Embryonic facial prominence (tissue), 1 donor: ENCODE measurements around the gene OR1F1.
"Not testable (repeated sequence)": the region's sequence is repeated elsewhere in the genome, so short reads cannot be mapped to it uniquely, and the experiment has no call there.

Source experiments
- DNase-seq: peaks from one replicate; pipeline ENCODE4 v3.0.0-alpha.2; 2016; ENCODE audit errors: extremely low spot score

Gene OR1F1

GRCh38 chr16:3173892-3174617, 13.9 kb upstream of the OR1F1 start:
- no peak for DNase-seq

- DNase-seq, result no peak
These were observed 13.3 kb upstream of the OR1F1 start for GRCh38 chr16:3174618-3175148.

GRCh38 chr16:3175157-3176093, 12.6 kb upstream of the OR1F1 start:
- no peak for DNase-seq

GRCh38 chr16:3179651-3180050, 8.4 kb upstream of the OR1F1 start:
- DNase-seq, result no peak

GRCh38 chr16:3180445-3180878, 7.5 kb upstream of the OR1F1 start:
- no peak for DNase-seq

GRCh38 chr16:3182293-3182607, 5.8 kb upstream of the OR1F1 start:
- not testable (repeated sequence) for DNase-seq

- no peak for DNase-seq
These were observed 5.2 kb upstream of the OR1F1 start for GRCh38 chr16:3182608-3183444.

GRCh38 chr16:3183445-3184139, 4.4 kb upstream of the OR1F1 start:
- no peak for DNase-seq

- DNase-seq, result no peak
These were observed 886 bp upstream of the OR1F1 start for GRCh38 chr16:3186946-3187690.

GRCh38 chr16:3188675-3188924, 596 bp downstream of the OR1F1 start:
- no peak for DNase-seq

- DNase-seq, result no peak
These were observed 1.2 kb downstream of the OR1F1 start for GRCh38 chr16:3188925-3189825.

GRCh38 chr16:3189869-3190268, 1.9 kb downstream of the OR1F1 start:
- no peak for DNase-seq

GRCh38 chr16:3190949-3191353, 2.9 kb downstream of the OR1F1 start:
- no peak for DNase-seq

GRCh38 chr16:3192476-3193019, 4.5 kb downstream of the OR1F1 start:
- no peak for DNase-seq

GRCh38 chr16:3193221-3194212, 5.5 kb downstream of the OR1F1 start:
- no peak for DNase-seq

GRCh38 chr16:3194792-3195191, 6.8 kb downstream of the OR1F1 start:
- DNase-seq, result no peak

GRCh38 chr16:3195975-3196374, 8.0 kb downstream of the OR1F1 start:
- no peak for DNase-seq

- DNase-seq, result not testable (repeated sequence)
These were observed 9.8 kb downstream of the OR1F1 start for GRCh38 chr16:3197694-3198333.
